ENCODE data around the gene CCSER2.

Gene CCSER2

DNA sequence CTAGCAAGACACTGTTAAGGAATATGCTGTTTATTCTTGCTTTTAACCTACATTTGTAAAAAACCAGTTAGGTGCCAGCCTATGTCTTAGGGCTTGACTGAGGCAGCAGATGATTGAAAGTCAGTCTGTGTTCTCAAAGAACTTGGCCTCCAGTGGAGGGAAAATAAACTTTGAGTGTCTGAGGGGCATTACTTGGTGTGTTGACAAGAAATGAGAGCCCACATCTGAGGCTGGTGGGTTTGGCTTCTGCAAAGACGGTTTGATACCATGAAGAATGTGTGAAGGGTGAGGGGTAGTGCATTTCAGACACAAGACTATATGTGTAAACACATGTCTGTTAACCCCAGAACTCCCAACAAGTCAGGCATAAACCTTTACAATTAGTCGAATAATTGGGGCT lies 28.5 kb downstream of the CCSER2 start:
- no peak overlapping the region for H3K4me3 Mint-ChIP-seq
- H3K4me1 Mint-ChIP-seq, result peaks cover 22% of the 10 kb centered on the region
- H3K27ac Mint-ChIP-seq, result no peak overlapping the region
- H3K36me3 Mint-ChIP-seq (ENCODE audit: low read depth), result no peaks in the 10 kb centered on the region
- TF ChIP-seq, protein P1, sequence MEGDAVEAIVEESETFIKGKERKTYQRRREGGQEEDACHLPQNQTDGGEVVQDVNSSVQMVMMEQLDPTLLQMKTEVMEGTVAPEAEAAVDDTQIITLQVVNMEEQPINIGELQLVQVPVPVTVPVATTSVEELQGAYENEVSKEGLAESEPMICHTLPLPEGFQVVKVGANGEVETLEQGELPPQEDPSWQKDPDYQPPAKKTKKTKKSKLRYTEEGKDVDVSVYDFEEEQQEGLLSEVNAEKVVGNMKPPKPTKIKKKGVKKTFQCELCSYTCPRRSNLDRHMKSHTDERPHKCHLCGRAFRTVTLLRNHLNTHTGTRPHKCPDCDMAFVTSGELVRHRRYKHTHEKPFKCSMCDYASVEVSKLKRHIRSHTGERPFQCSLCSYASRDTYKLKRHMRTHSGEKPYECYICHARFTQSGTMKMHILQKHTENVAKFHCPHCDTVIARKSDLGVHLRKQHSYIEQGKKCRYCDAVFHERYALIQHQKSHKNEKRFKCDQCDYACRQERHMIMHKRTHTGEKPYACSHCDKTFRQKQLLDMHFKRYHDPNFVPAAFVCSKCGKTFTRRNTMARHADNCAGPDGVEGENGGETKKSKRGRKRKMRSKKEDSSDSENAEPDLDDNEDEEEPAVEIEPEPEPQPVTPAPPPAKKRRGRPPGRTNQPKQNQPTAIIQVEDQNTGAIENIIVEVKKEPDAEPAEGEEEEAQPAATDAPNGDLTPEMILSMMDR (IDR thresholded peaks at IDR 0.05; ENCODE audit: unreplicated experiment in 3 of 3), result no peak
- no peaks in the 10 kb centered on the region for H3K27me3 Mint-ChIP-seq (ENCODE audit: low read depth)
- H3K9me3 Mint-ChIP-seq, result no peaks in the 10 kb centered on the region

DNA sequence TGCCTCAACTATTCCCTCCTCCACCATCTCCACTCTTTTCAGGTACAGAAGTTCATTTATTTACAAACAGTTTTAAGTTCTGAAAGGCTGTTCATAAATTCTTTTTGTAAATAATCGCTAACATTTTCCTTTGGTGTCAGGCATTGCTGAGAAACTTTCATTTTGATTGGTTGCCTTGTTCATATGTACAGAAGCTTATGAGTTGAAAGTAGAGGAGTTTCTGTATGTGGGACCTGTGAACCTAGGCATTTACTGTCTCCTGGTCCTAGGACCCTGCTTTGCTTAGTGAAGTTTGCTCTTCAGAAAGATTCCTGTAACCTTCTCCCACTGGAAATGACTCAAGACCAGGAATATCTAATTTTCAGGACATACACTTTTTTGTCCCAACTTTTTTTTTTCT lies 30.4 kb downstream of the CCSER2 start:
- Mint-ChIP-seq H3K27ac (no peak overlapping the region), H3K4me1 (peaks cover 26% of the 10 kb centered on the region), H3K27me3 (ENCODE audit: low read depth) (no peaks in the 10 kb centered on the region), H3K9me3 (no peaks in the 10 kb centered on the region), H3K36me3 (ENCODE audit: low read depth) (no peaks in the 10 kb centered on the region), H3K4me3 (no peak overlapping the region)
- TF ChIP-seq, protein P1 (IDR thresholded peaks at IDR 0.05; ENCODE audit: unreplicated experiment in 3 of 3), result no peak

DNA sequence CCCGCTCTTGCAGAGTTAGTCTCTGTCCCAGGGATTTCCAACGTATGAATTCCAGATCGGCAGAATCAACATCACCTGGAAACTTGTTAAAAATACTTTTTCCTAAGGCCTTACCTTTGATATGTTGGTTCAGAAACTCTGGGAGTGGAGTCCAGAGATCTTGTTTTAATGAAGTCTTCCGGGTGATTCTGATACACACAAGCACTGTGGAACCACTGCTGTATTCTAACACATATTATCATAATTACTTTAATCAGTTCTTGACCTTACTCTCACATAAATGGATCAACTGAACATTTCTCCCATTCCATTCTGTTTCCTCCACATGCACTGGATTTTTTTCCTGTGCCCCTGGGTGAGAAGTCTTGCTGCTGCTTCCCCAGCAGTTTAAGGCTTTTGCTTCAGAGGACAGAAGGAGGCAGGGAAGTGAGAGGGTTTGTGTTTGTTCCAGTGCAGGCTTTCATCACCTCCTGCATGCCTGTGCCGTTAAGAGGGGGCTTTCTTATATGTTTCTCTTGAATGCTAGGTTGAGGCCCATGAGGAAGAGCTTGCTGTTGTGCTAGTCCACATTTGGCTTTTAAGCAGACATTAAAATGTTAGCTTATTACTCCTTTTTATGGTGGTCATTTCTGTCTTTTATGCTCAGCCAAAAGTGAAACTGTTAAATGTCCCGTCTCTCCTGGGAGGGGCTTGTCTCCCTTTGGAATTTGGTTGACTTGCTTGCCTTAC lies 32.4 kb downstream of the CCSER2 start:
- peaks cover 27% of the 10 kb centered on the region for H3K4me1 Mint-ChIP-seq

DNA sequence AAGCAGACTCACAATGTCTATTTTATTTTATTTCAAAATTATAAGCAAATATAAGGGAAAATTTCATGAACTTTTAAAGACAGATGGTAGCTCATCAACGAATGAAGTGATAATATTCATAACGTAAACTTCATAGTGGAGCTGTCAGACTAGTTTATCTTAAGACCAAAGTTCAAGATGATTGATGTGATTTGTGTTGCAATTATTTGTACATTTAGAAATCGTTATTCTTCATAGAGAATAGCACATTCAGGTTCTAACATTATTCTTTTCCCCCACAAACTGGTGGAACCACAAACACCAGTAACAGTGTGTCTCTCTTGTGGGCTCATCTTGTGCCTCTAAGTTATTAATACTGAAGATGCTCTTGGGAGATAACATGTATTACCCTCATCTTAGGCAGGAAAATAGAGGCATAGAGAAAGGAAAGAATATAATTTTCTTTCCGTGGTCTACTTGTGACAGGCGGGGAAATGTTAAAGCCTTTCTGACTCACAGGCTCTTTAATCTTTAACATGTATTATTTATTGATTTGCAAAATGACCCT lies 37.0 kb downstream of the CCSER2 start:
- Mint-ChIP-seq H3K36me3 (ENCODE audit: low read depth) (no peaks in the 10 kb centered on the region), H3K4me1 (peaks cover 22% of the 10 kb centered on the region), H3K27me3 (ENCODE audit: low read depth) (no peaks in the 10 kb centered on the region), H3K27ac (no peak overlapping the region), H3K4me3 (no peak overlapping the region), H3K9me3 (no peaks in the 10 kb centered on the region)
- TF ChIP-seq, protein P1 (IDR thresholded peaks at IDR 0.05; ENCODE audit: unreplicated experiment in 3 of 3), result no peak

More for the DNA sequence above, 32.4 kb downstream of the CCSER2 start:
- TF ChIP-seq, protein P1 (IDR thresholded peaks at IDR 0.05; ENCODE audit: unreplicated experiment in 3 of 3), result no peak
- Mint-ChIP-seq H3K36me3 (ENCODE audit: low read depth) (no peaks in the 10 kb centered on the region), H3K9me3 (no peaks in the 10 kb centered on the region), H3K27ac (peak overlapping the region in 2 of 3 experiments; percentile 3 to 46), H3K27me3 (ENCODE audit: low read depth) (no peaks in the 10 kb centered on the region), H3K4me3 (no peak overlapping the region)

DNA sequence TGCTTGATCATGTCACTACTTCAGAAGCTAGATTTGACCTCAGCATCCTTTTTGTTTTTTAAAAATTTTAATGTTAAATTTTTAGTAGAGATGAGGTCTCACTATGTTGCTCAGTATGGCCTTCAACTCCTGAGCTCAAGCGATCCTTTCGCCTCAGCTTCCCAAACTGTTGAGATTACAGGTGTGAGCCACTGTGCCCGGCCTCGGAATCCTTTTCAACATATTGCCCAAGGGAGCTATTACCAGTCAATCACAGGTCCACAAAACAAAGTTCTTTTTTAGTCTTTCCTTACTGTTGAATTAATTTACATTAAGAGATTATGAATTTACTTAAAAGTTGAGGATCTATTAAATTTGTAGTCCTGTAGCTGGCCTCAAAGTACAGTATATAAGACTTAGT lies 37.7 kb downstream of the CCSER2 start:
- no peak overlapping the region for H3K4me3 Mint-ChIP-seq
- TF ChIP-seq, protein P1 (IDR thresholded peaks at IDR 0.05; ENCODE audit: unreplicated experiment in 3 of 3), result no peak
- peaks cover 2% of the 10 kb centered on the region for H3K36me3 Mint-ChIP-seq (ENCODE audit: low read depth)
- H3K27me3 Mint-ChIP-seq (ENCODE audit: low read depth), result no peaks in the 10 kb centered on the region
- no peak overlapping the region for H3K27ac Mint-ChIP-seq
- H3K4me1 Mint-ChIP-seq, result peaks cover 16% of the 10 kb centered on the region
- H3K9me3 Mint-ChIP-seq, result no peaks in the 10 kb centered on the region

DNA sequence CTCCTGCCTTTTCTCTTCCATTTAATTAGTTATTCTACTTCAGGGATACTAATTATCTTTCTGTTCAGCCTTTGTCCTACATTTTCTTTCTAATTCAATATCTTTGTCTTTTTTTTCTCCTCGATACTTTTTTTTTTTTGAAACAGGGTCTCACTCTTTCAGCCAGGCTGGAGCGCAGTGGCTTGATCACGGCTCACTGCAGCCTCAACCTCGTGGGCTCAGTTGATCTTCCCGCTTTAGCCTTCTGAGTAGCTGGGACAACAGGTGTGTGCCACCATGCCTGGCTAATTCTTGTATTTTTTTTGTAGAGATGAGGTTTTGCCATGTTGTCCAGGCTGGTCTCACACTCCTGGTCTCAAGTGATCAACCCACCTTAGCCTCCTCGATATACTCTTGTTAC lies 38.9 kb downstream of the CCSER2 start:
- H3K27ac Mint-ChIP-seq, result no peak overlapping the region
- H3K4me1 Mint-ChIP-seq, result peaks cover 12% of the 10 kb centered on the region
- H3K9me3 Mint-ChIP-seq, result no peaks in the 10 kb centered on the region
- H3K27me3 Mint-ChIP-seq (ENCODE audit: low read depth), result no peaks in the 10 kb centered on the region
- H3K36me3 Mint-ChIP-seq (ENCODE audit: low read depth), result peaks cover 13% of the 10 kb centered on the region
- TF ChIP-seq, protein P1 (IDR thresholded peaks at IDR 0.05; ENCODE audit: unreplicated experiment in 3 of 3), result no peak
- H3K4me3 Mint-ChIP-seq, result no peak overlapping the region
